ENCODE results near the gene DNER.

GRCh38 chr2:229543176-229543873, 171.0 kb downstream of the DNER start:
- TF ChIP-seq CTCF (IDR thresholded peaks at IDR 0.05; ENCODE audit: low read depth, low read length) = no peak
- TF ChIP-seq MYC (IDR thresholded peaks at IDR 0.05; ENCODE audit: low read depth, low read length) = no peak

All from NB4 (cell line).